ENCODE measurements around the gene SC5D.

The SC5D gene

GRCh38 chr11:121347813-121348212, 55.2 kb downstream of the SC5D start:
- no peak for TF ChIP-seq POLR2AphosphoS5 (IDR thresholded peaks at IDR 0.05; ENCODE audit: low read depth, low read length)
- TF ChIP-seq, protein P1, sequence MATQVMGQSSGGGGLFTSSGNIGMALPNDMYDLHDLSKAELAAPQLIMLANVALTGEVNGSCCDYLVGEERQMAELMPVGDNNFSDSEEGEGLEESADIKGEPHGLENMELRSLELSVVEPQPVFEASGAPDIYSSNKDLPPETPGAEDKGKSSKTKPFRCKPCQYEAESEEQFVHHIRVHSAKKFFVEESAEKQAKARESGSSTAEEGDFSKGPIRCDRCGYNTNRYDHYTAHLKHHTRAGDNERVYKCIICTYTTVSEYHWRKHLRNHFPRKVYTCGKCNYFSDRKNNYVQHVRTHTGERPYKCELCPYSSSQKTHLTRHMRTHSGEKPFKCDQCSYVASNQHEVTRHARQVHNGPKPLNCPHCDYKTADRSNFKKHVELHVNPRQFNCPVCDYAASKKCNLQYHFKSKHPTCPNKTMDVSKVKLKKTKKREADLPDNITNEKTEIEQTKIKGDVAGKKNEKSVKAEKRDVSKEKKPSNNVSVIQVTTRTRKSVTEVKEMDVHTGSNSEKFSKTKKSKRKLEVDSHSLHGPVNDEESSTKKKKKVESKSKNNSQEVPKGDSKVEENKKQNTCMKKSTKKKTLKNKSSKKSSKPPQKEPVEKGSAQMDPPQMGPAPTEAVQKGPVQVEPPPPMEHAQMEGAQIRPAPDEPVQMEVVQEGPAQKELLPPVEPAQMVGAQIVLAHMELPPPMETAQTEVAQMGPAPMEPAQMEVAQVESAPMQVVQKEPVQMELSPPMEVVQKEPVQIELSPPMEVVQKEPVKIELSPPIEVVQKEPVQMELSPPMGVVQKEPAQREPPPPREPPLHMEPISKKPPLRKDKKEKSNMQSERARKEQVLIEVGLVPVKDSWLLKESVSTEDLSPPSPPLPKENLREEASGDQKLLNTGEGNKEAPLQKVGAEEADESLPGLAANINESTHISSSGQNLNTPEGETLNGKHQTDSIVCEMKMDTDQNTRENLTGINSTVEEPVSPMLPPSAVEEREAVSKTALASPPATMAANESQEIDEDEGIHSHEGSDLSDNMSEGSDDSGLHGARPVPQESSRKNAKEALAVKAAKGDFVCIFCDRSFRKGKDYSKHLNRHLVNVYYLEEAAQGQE (IDR thresholded peaks at IDR 0.05; ENCODE audit: insufficient read depth in 1 of 2, low read depth in 2 of 2, low read length in 2 of 2) = no peak
- TF ChIP-seq SIN3A (IDR thresholded peaks at IDR 0.05; ENCODE audit: borderline replicate concordance, insufficient read depth, low read length) = no peak
- no peak for TF ChIP-seq TAF1 (IDR thresholded peaks at IDR 0.05; ENCODE audit: borderline replicate concordance, insufficient read depth, low read length)

DNA sequence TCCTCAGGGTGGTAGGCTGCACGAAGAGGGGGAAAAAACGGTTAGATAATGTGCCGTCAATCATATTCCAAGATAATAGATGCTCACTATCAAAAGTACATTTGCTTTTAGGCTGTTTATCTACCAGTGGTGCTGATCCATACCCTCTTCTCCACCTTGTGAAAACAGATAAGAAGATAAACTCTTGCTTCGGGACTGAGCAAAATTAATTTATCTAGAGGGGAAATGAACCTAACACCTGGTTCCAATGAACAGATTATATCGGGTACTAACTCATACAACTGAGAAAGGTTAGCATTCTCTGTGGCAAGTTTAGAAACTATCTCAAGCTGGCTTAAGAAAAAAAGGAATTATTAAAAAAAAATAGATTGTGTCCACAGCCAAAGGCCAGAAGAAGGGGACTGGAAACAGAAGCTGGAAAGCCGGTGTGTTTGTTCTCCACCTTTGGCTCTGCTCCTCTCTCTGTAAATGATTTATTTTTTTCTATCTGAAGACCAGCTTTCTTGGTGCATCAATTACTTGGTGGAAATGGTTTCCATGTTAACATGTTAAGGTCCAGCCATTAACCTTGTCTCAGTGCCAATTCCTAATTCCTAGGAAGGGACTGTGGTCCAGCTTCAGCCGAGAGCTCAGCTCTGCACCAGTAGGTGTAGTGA, 55.8 kb downstream of the SC5D start:
- no peak for TF ChIP-seq TAF1 (IDR thresholded peaks at IDR 0.05; ENCODE audit: borderline replicate concordance, insufficient read depth, low read length)
- TF ChIP-seq POLR2AphosphoS5 (IDR thresholded peaks at IDR 0.05; ENCODE audit: low read depth, low read length) = no peak
- no peak for TF ChIP-seq FOXP2 (optimal IDR thresholded peaks at IDR 0.05; ENCODE audit: borderline replicate concordance, extremely low read depth, extremely low read length, insufficient read depth)
- TF ChIP-seq, protein P1 (IDR thresholded peaks at IDR 0.05; ENCODE audit: insufficient read depth in 1 of 2, low read depth in 2 of 2, low read length in 2 of 2) = no peak
- no peak for TF ChIP-seq SIN3A (IDR thresholded peaks at IDR 0.05; ENCODE audit: borderline replicate concordance, insufficient read depth, low read length)

DNA sequence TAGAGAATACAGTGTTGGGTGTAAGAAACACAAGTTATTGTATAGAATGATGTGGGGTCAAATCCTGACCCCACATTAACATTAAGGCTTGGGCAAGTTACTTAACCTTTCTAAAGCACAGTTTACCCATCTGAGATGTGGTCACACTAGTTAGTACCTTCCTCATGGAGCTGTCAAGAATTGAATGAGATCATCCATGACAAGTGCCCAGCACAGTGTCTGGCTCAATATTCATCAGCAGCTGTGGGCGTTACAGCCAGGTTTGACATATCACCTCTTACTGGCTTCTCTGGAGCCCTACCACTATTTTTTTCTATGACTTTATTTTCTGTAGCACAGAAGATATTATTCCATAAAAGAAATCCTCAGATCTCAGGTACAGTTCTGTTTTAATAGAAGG, 57.2 kb downstream of the SC5D start:
- TF ChIP-seq POLR2AphosphoS5 (IDR thresholded peaks at IDR 0.05; ENCODE audit: low read depth, low read length) = no peak
- TF ChIP-seq TAF1 (IDR thresholded peaks at IDR 0.05; ENCODE audit: borderline replicate concordance, insufficient read depth, low read length) = no peak
- TF ChIP-seq, protein P1 (IDR thresholded peaks at IDR 0.05; ENCODE audit: insufficient read depth in 1 of 2, low read depth in 2 of 2, low read length in 2 of 2) = no peak
- no peak for TF ChIP-seq FOXP2 (optimal IDR thresholded peaks at IDR 0.05; ENCODE audit: borderline replicate concordance, extremely low read depth, extremely low read length, insufficient read depth)
- TF ChIP-seq SIN3A (IDR thresholded peaks at IDR 0.05; ENCODE audit: borderline replicate concordance, insufficient read depth, low read length) = no peak

- no peak for TF ChIP-seq TAF1 (IDR thresholded peaks at IDR 0.05; ENCODE audit: borderline replicate concordance, insufficient read depth, low read length)
- TF ChIP-seq SIN3A (IDR thresholded peaks at IDR 0.05; ENCODE audit: borderline replicate concordance, insufficient read depth, low read length) = no peak
- TF ChIP-seq, protein P1 (IDR thresholded peaks at IDR 0.05; ENCODE audit: insufficient read depth in 1 of 2, low read depth in 2 of 2, low read length in 2 of 2) = no peak
- no peak for TF ChIP-seq POLR2AphosphoS5 (IDR thresholded peaks at IDR 0.05; ENCODE audit: low read depth, low read length)
These were observed 57.9 kb downstream of the SC5D start for GRCh38 chr11:121350314-121351082.
